ENCODE results near the gene FEM1C.

FEM1C gene

DNA sequence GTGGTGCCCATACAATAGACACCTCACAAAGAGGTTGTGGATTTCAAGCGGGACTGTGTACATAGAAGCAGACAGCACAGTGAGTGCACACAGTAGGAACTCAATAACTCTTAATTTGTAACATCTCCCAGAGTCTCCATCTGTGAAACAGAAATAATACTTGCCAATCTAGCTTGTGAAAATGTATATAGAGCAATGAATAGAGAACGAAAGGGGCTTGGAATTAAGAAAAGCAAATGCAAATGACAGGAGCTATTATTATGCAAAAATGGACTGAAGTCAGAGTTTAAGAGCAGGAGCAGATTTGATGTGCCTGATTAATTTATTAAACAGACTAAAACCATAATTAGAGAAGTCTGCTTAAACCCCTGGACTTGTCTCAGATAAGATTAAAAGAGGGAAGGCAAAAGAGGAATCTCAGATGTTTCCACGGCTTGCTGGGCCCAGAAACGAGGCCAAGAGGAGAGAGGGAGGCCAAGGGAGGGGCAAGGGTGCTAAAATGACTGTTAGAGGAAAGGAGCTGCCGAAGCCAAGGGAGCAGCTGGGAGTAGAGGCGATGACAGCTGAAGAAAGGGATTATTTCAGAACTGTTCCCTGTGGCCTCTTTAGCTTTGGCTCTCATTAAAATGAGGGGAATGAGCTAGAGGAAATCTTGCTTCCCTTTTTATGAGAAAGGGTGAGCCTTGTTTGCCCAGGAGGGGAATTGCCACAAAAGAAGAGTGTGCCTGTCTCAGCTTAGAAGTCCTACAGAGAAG, 72.1 kb downstream of the FEM1C start:
- DNase-seq = no peak

DNA sequence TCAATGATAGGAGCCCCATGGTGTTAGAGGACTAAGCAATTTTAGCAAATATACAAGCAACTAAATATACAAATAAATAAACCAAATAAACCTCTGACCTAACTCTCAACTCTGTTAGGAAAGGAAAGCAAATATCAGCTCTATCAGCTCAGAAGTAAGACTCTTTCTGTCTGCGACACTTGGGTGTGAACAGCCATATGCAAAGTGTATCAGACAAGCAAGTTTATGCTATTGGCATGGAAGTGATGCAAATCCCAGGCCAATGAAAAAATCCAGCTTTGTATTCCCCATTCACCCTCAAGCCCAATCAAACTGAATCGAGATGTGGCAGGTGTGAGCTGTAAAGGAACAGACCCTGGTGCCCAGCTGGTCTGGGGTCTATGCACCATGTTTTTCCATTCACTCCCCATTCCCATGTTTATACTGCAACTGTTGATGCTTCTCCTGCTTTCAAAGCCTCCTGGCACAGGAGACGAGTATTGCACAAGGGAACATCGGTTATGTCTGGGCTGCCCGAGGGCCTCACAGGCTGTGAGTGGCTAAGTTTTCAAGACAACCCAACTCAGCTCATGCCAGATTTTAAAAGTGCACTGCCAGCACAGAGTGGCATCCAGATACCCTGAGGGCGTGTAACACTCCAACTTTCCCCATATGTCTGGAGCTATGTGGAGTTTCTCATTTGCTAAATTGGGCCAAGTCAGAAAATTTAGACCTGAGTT, 73.1 kb downstream of the FEM1C start:
- DNase-seq = no peak

DNA sequence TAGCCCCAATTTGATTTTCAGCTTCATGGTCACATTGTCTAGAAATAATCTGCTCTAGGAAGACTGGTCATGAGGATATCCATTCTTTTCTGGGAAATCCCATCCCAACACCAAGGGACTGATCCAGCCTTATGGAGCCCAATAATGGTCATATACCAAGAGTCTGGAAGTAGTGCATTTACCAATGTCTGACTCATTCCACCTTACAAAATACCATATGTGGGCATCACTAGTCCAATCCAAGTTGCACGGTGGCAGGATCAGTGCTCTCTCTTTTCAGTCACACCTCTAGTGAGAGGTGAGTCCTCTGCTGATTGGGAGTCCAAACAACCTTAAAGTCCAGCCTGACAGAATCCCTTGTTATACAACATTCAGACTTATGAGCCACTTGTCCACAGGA, 73.7 kb downstream of the FEM1C start:
- no peak for DNase-seq
